ENCODE results near the gene PTPRE. TPM values are rescaled to one million over a fixed set of nuclear protein-coding genes. Genes with fewer than 3 reads are reported as not detected.
A peak's percentile ranks its signal among the peaks of the same experiment; 100 is the strongest.
"Not testable (repeated sequence)": the region's sequence is repeated elsewhere in the genome, so short reads cannot be mapped to it uniquely, and the experiment has no call there.

Gene PTPRE
- total RNA-seq, 1 experiment from 2014 or later: 12.3 TPM

DNA sequence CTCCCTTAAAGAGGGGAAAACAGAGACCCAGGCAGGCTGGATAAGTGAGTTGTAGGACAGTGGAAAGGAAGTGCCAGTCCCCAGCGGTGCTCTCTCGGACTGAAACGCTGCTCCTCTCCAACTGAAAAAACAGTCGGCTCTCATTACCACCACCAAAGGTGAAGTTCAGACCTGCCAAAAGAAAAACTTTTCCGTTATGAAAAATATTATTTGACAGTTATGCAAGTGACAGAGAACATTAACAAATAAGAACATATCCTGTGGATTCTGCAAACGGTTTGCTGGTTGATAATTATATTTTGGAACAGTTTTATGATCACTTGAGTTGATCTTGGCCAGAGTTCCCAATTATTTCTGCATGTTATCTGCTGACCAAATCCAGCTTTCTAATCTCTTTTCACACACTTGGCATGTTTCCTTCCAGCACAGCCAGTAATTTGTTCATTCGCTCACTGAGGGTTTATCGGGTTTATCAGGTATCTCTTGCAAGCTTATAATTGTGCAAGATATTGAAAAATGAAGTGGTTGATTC is 82.6 kb downstream of the PTPRE start:
- BruUV-seq (replicated peaks): no TSS peak
- CTCF ChIA-PET: interaction anchor here (1.4 kb wide), 1 partner anchor 82 kb away, joined by 3 read pairs; the partner anchor contains the start of gene PTPRE
- RAD21 ChIA-PET (ENCODE audit: low non-redundant PET in 1 of 2, low total read pairs in 2 of 2, uncharacterized antibody in 2 of 2, unreplicated experiment in 2 of 2): interaction anchor here in 1 of 2 experiments (0.7 kb wide), 1 partner anchor 83 kb away, joined by 3 read pairs; no protein-coding TSS in a partner anchor
- Histone ChIP-seq H3K9me3 (ENCODE audit: control insufficient read depth in 1 of 2, insufficient read depth in 1 of 2, low read depth in 1 of 2, low read length in 2 of 2) (no peaks in the 10 kb centered on the region), H4K20me1 (ENCODE audit: insufficient read depth) (no peaks in the 10 kb centered on the region), H3K79me2 (ENCODE audit: insufficient read depth, low read length) (no peaks in the 10 kb centered on the region), H3K9ac (ENCODE audit: low read length) (no peak overlapping the region), H2AFZ (ENCODE audit: low read depth, low read length, poor library complexity, severe bottlenecking) (no peak overlapping the region), H3K9me2 (ENCODE audit: insufficient read depth) (no peaks in the 10 kb centered on the region; the same call in 1 of the 2 replicates), H3K36me3 (ENCODE audit: control insufficient read depth in 1 of 2, insufficient read depth in 2 of 2, low read length in 2 of 2) (no peaks in the 10 kb centered on the region), H3K27me3 (ENCODE audit: insufficient read depth, low read length) (no peaks in the 10 kb centered on the region), H3K27ac (ENCODE audit: low read depth, low read length) (no peak overlapping the region), H3K4me2 (ENCODE audit: low read length) (peak overlapping the region; percentile 71; the same call in 1 of the 2 replicates), H3K4me1 (ENCODE audit: control insufficient read depth in 1 of 2, insufficient read depth in 2 of 2, low read length in 2 of 2) (peaks cover 31 to 36% of the 10 kb centered on the region in 2 experiments), H3K4me3 (replicated peaks in 1 of 2; ENCODE audit: low read depth in 1 of 2, low read length in 2 of 2) (no peak overlapping the region)
- intact Hi-C loops (cut with micrococcal nuclease): no loop called here
- no peak for DNase-seq (ENCODE audit: low read depth, low spot score)
- ATAC-seq: no peak
- TF ChIP-seq EGR1 (IDR thresholded peaks at IDR 0.05; ENCODE audit: low read depth): no peak
- POLR2A ChIA-PET: no interaction called here

DNA sequence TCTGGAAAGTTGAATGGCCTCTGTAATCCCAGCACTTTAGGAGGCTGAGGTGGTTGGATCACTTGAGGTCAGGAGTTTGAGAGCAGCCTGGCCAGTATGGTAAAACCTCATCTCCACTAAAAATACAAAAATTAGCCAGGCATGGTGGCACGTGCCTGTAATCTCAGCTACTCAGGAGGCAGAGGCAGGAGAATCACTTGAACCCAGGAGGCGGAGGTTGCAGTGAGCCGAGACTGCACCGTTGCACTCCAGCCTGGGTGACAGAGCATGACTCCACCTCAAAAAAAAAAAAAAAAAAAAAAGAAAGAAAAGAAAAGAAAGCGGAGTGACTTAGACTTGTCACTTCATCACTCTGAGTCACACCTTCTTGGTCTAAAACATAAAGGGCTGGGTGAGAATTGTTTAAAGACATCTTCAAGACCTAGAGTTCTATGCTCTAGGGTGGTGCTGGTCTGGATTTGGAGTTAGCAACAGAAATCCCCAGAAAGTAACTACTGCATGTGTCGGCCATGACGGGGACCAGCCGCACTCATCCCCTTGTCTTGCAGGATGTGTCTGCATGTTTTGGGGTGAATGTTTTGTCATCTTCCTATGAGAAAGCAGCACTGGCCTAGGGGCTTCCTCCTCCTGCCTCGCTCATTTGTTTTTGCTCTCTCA is 83.4 kb downstream of the PTPRE start:
- TF ChIP-seq FOSL1 (IDR thresholded peaks at IDR 0.05; ENCODE audit: low read depth): peak; percentile 31; the same call in 1 of the 2 replicates
- H3K36me3 ChIP-seq (ENCODE audit: control insufficient read depth in 1 of 2, insufficient read depth in 2 of 2, low read length in 2 of 2); H3K9me3 ChIP-seq (ENCODE audit: control insufficient read depth in 1 of 2, insufficient read depth in 1 of 2, low read depth in 1 of 2, low read length in 2 of 2); POLR2A ChIA-PET; H4K20me1 ChIP-seq (ENCODE audit: insufficient read depth); H3K27me3 ChIP-seq (ENCODE audit: insufficient read depth, low read length); H3K79me2 ChIP-seq (ENCODE audit: insufficient read depth, low read length); BruUV-seq (replicated peaks); intact Hi-C loops (cut with micrococcal nuclease); DNase-seq (ENCODE audit: low read depth, low spot score); H3K9me2 ChIP-seq (ENCODE audit: insufficient read depth): not testable (repeated sequence)
- peak overlapping the region; percentile 55 for H3K27ac ChIP-seq (ENCODE audit: low read depth, low read length)
- peaks cover 31 to 36% of the 10 kb centered on the region in 2 experiments for H3K4me1 ChIP-seq (ENCODE audit: control insufficient read depth in 1 of 2, insufficient read depth in 2 of 2, low read length in 2 of 2)
- ChIA-PET RAD21 (ENCODE audit: low non-redundant PET in 1 of 2, low total read pairs in 2 of 2, uncharacterized antibody in 2 of 2, unreplicated experiment in 2 of 2) (interaction anchor here in 1 of 2 experiments (0.7 kb wide), 1 partner anchor 84 kb away, joined by 3 read pairs; no protein-coding TSS in a partner anchor), CTCF (interaction anchor here (2.2 kb wide), 1 partner anchor 21 kb away, joined by 6 read pairs; no protein-coding TSS in a partner anchor)
- ATAC-seq: peak; percentile 13
- peak overlapping the region; percentile 70 for H2AFZ ChIP-seq (ENCODE audit: low read depth, low read length, poor library complexity, severe bottlenecking)
- peak overlapping the region; percentile 71 for H3K4me2 ChIP-seq (ENCODE audit: low read length)
- H3K9ac ChIP-seq (ENCODE audit: low read length): peak overlapping the region; percentile 6; the same call in 1 of the 2 replicates
- 0 out of 4 replicates have a peak overlapping the region, but pooled peaks of 1 of the 2 experiments have one; percentile 41 for H3K4me3 ChIP-seq (replicated peaks in 1 of 2; ENCODE audit: low read depth in 1 of 2, low read length in 2 of 2)

Data from HCT116 (cell line).